SKM-1 treated with dmso at 0.1 percent for 144 hours (cell line): ENCODE measurements around the gene NAT16.
A peak's percentile ranks its signal among the peaks of the same experiment; 100 is the strongest.

ENCODE experiments used
- DNase-seq: peaks from one replicate; lab custom pipeline; 2025; ENCODE audit not compliant: unreplicated experiment; lab: John Stamatoyannopoulos, UW

The NAT16 gene

DNA sequence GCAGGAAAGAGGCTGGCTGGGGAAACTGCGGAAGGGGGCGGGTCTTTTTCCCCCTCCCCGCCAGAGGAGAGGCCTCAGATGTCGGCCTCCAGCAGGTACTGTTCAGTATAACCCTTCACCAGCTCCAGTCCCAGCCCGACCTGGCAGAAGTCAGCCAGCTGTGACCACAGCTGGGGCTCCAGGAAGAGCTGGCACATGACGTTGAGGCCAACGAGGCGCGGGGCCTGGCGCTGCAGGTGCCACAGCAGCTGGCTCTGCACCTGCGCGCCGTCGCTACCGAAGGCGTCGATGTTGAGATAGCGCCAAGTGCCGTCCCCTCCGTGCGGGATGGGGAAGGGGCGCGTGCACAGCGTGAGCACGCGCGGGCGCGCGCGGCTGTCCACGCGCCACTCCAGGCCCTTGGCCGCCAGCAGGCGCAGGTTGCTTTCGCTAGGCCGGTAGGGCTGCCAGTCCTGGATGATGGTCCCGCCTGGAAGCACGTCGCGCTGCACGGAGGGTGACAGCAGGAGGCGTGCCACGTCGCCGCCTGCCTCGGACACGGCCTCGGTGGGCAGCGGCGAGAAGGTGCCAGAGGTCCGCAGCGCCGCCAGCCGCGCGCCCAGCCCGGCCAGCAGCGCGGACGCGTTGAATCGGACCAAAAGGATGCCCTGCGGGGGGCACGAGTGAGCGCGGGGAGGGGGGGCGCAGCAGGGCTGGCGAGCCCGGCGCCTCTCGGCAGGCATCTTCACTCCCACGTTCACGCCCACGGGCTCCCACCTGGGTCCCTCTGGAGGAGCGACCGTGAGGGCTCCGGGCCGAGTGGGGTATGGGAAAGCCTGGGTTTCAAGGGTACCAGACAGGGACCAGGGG lies 7.9 kb downstream of the NAT16 start:
- DNase-seq: no peak

DNA sequence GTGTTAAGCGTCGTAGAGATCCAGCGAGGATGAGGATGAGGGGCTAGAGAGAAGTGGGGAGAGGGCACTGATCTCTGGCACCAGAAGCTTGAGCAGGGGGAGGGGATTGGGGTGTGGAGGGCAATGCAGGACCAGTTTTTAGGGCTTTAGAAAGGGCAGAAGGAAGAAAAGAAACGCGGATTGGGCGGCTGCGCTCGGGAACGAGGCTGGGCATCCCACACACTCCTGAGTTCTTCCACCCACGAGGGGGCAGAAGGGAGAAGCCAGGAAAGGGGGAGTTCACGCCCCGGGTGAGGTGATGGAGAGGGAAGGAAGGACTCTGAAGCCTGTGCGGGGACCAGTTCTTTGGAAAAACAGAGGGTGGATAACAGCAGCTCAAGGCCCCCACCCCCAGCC lies 8.7 kb downstream of the NAT16 start:
- DNase-seq: no peak

GRCh38 chr7:101170617-101171441 lies 9.3 kb downstream of the NAT16 start:
- DNase-seq: no peak

DNA sequence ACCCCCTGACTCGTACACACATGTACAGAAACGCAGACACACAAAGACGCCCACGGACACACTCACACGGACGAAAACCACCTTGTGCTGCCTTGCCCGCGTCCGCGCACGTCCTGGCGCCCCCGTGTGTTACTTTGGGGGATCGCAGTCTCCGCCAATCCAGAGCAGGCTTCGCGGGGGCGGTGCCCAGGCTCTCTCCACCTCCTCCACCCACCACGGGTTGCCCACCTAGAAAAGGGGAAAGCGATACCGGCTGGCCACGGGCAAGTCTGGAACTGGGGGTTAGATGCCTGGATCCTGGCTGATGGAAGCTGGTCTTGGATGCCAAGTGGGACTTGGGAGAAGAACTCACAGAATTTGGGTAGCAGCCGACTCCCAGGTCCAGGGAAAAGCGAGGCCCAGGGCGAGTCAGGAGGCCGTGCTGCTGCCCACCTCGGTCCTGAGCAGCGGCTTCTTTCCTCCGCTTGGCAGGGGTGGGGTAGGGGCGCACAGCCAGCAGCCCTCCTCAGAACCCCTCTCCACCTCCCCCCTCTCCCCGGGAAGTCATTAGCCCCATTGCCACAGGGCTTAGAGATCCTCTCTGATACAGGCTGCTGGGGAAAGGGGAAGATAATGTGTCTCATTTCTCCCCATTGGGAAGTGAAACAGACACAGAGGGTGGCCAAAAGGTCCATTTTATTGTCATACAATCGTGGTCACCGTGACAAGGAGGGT lies 10.1 kb downstream of the NAT16 start:
- DNase-seq: peak; percentile 18

- DNase-seq: no peak
These were observed 10.8 kb downstream of the NAT16 start for GRCh38 chr7:101169110-101169837.

GRCh38 chr7:101168412-101169049 lies 11.6 kb downstream of the NAT16 start:
- no peak for DNase-seq

GRCh38 chr7:101167645-101168411 lies 12.3 kb downstream of the NAT16 start:
- DNase-seq: no peak

DNA sequence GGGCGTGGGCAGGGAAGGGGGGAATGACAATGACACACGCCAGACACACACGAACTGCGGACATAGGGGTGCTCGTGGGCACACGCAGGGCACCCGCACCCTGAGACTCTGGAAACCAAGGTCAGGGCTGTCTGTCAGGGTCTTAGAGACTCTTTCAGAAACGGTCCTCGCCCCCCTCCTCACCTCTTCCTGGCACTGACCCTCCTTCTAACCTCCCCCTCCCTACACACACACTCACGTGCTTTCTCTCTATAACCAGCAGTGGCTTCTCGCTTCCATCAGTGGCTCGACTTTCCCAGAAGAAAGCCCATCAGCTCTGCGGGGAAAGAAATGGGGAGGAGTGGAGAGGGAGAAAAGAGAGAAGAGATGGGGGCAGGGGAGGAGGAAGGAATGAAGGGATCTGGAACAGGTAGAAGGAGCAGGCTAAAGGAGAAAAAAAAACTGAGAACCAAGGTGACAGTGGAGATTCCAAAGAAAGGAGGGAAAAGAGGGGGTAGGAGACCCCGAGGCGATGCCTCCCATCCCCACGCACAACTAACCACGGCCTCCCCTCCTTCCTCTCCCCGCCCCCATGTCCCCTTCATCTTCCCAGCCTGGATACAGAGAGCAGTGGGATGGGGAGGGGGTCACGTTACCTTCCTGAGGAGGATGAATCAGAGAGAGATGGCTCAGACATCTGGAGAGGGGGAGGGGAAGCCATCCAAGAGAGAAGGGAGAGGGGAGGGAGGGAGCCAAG lies 13.0 kb downstream of the NAT16 start:
- no peak for DNase-seq

DNA sequence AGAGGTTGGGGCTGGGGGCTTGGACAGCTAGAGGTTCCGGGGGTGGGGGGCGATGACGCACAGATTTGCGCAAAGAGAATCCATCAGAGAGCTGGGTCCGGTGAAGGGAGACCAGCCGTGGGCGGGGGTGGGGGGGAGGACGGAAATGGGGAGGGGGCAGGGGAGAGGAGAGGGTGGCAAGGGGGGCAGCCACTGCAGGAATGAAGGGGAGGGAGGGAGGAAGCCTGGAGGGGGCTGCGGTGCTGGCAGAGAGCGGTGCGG lies 13.5 kb downstream of the NAT16 start:
- no peak for DNase-seq

DNA sequence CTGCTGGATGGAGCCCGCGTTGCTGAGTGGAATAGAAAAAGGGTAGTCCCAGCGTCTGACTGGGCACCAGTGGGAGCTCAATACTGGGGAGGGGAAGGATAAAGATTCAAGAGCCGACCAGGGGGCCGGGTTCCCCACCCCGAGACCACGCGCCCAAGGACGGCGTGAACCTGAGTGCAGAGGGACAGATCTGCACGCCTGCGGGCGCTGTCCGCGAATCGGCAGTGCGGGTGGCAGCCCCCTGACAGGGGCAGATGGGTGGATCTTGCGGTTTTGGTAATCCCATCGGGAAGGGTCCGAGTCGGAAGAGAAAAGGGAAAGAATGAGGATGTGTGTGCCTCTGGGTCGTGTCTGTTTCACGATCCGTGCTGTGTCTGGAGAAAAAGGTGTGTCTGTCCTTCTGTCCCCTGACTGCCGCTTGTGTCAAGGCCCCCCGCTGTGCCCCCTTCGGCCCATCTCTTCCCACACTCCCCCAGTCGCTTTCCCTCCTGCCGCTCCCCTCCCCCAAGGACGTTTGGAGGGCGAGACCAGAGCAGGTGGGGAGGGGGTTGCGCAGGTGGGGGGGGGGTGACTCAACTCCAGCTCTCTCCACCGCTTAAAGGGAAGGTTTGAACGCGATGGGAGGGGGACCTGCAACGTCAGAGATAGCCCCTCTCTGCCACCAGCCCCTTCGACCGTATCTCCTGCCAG lies 14.0 kb downstream of the NAT16 start:
- DNase-seq: no peak

DNA sequence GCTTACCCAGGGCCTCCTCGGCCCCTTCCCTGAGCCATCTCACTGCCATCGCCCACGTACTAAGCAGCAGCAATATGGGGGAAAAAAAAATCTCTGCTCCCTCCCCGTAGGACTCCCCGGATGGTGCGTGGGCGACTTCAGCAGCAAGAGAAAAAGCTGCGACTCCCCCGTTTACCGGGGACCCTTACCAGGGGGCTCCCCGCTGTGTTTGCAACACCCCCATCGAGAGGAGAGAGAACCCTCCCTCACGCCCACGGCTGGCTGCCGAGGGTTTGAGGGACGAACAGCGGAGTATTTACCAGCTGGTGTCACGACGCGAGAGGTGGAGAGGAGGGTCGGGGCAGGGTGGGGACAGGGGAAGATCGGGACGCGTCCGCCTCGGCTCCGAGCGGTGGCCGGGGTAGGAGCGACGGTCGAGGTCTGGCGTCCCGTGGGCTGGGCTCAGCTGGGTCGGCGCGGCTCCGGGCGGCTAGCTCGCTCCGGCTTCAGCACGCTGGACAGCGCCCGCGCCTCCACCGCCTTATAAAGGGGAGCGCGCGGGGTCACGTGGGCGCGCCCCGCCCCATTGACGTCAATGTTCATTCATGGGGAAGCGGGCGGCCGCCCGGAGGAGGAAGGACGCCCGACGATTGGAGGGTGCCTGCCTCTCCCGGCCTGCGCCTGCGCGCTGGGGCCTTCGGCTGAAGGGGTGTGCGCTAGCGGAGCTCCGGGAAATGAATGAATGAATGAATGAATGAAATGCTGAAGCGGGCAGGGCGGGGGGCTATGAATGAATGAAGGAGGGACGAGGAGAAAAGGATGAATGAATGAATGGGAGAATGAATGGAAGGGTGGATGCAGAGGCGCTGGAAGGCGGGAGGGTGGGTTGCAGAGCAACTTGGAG lies 14.8 kb downstream of the NAT16 start, which contains the start of gene VGF:
Gene VGF, minus strand, starts transcription at position 495 of the 883 bp plus-strand sequence. CDS start 726 bp downstream, outside the sequence.
- DNase-seq: peak; percentile 77

DNA sequence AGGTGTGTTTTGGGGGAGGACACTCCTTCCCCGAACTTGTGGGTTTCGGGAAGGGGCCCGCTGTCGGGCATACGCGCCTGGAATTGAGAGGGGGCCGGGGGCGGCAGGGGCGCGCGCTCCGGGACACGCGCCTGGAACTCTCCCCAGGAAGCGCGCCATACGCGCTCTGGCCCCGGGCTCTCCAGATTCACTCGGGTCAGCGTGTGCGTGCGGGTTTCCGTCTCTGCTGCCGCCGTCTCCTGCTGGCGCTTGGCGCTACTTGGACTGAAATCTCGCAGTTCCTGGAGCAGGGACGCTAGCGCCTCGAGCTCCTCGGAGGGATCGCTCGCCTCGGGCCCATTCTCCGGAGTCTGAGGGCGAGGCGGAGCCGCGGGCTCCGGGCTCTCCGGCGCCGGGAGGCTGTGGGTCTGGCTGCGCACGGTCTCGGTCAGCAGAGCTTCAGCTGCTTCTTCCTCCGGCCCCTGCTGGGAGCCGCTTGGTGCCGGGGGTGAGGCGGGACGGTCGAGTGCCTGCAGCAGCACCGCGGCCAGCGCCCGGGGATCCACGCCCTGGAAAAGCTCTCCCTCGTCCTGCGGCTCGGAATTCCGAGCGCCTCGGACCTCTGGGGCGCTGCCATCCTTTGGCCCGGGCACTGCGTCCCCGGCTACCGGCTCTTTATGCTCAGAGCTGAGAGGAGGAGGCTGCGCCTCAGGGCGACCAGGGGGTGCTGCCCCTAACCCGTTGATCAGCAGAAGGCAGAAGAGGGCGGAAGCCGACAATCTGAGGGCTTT lies 15.8 kb downstream of the NAT16 start:
- DNase-seq: no peak

DNA sequence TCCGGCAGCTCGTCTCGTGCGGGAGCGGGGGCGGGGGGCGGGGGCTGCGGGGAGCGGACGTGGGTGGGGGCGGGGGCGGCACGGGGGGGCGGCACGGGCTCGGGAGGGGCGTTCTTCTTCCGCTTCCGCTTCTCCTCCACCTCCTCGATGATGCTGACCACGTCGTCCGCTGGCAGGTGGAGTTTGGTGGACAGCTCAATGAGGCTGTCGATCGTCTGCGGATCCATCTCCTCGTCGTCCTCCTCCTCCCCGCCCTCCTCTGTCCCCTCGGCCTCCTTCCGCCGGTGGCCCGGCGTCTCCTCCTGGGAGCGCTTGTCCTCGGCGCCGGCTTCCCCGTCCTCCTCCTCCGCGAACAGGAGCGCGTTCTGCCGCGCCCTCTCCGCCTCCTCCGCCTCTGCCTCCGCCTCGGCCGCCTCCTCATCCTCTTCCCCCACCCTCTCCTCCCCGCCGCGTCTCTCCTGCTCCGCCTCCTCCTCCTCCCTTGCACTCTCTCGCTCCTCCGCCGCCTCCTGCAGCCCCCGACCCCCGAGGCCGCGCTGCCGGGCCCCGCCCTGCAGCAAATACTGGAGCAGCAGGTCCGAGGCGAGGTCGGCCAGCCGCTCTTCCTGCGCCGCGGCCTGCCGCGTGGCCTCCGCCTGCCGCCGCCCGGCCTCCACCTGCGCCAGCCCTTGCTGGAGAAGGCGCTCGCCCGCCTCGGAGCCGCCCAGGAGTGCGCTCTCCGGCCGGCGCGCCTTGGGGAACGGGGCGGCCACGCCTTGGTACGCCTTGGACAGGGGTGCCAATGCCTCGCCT lies 16.6 kb downstream of the NAT16 start:
- DNase-seq: no peak

DNA sequence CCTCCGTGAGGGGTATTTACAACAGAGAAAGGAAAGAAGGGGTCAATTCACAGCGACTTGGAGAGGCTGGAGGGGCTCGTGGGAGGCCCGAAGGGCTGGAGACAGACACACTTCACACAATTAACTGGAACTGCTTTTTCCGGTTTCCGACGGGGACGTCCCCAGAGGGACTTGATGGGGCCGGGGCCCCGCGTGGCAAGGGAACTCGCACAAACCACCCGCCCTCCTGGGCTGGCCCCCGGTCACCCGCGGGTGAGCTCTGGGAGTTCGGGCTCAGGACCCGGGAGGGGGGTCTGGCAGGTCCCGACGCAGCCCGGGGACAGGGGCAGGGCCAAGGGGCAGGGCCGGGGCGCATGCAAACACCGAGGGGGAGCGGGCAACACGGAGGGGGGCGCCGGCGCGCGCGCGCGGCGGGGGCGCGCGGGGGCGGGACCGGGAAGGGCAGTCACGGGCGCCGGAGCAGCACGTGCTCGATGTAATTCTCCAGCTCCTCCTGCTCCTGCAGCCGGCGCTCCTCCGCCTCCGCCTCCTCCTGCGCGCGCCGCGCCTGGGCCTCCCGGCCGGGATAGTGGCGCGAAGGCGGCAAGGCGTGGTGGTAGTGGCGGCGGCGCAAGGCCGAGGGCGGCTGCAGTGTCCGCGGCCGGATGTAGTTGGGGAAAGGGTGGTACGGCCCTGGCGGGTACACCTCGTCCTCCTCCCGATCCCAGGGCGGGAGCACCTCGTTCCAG lies 17.4 kb downstream of the NAT16 start:
- DNase-seq: peak; percentile 36

DNA sequence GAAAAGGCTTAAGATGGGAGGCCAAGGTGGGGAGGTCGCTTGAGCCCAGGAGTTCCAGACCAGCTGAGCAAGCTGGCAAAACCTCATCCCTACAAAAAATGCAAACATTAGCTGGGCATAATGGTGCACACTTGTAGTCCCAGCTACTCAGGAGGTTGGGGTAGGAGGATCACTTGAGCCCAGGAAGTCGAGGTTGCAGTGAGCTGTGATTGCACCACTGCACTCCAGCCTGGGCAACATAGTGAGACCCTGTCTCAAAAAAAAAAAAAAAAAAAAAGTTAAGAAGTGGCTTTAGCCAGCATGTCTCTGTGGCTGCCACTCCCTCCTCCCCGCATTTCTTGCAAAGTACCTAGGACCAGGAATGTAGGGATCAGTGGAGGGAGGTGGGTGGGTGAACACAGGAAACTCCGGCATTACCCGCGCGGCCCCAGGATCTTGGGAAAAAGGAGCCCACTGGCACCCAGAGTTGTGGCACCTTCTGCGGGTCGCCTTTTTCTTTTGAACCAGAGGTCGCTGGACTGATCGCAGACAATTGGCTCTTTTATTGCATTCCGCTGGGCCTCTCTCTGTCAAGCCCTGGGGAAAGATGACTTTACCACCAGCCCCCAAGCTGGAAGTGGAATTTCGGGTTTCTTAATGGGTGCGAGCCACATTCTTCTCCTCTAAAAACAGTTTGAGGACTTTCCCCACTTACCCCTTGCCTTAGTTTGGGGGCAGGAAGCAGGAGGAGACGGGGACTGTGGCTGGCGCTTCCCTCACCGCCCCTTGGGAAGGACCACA lies 18.2 kb downstream of the NAT16 start:
- DNase-seq: no peak
